GM19351 (cell line): ENCODE data around the gene FOXL2NB.

Experiments used
- ATAC-seq: cut with Tn5 transposase; IDR thresholded peaks from one replicate; pipeline ENCODE4 v1.9.1; 2021; ENCODE audit warnings: mild to moderate bottlenecking, moderate library complexity; ENCODE audit not compliant: unreplicated experiment

FOXL2NB gene

DNA sequence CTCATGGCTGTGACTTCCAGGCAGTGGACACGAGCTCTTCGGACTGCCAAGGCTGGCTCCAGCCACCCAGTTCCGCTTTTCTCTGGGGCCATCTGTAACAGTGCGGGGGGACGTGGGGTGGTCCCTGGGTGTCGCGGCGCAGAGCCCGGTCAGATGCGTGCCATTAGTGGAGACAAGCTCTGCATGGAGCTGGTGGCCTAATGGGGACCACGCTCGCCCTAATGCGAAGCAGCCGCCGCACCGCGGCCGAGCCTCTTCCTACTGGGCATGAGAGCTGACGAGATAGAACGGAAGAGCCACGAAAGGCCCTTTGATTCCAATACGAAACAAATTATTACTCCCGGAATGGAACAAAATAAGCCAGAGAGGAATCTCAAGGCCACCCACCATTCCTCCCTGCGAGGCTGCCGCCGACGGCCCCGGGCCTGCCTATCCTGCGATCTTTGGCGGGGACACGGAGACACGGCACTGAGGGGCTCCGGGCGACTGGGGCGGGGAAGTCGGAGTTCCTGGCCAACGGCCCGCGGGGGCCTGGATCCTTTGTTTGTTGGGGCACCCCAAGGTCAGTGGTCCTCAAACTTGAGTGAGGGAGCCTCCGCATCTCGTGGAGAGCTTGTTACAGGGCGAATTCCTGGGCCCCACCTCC lies 18.2 kb upstream of the FOXL2NB start:
- no peak for ATAC-seq

DNA sequence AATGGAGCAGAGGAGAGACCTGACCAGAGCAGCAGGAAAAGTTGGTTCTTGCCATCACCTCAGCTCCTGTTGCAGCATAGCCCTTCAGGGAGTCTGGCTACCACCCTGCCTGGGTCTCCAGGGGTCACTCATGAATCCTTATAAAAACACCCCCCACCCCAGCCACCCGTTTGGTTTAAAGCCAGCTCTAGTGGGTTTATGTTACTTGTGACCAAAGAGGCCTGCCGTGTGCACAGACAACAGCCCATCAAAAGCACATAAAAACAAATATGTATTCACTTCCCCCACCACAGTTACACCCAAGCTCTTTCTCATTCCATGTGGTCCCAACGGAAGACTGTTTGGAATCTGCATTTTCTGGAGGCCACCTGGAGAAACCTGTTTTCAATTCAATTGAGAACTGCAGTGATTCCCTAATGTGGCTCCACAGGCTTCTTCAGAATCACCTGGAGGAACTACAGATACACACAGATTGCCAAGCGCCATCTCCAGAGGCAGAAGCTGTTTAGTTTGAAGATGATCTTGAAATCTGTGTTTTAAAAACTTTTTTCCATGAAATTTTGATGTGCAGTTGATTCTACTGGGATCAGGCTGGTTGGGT lies 13.8 kb upstream of the FOXL2NB start:
- ATAC-seq, result no peak

DNA sequence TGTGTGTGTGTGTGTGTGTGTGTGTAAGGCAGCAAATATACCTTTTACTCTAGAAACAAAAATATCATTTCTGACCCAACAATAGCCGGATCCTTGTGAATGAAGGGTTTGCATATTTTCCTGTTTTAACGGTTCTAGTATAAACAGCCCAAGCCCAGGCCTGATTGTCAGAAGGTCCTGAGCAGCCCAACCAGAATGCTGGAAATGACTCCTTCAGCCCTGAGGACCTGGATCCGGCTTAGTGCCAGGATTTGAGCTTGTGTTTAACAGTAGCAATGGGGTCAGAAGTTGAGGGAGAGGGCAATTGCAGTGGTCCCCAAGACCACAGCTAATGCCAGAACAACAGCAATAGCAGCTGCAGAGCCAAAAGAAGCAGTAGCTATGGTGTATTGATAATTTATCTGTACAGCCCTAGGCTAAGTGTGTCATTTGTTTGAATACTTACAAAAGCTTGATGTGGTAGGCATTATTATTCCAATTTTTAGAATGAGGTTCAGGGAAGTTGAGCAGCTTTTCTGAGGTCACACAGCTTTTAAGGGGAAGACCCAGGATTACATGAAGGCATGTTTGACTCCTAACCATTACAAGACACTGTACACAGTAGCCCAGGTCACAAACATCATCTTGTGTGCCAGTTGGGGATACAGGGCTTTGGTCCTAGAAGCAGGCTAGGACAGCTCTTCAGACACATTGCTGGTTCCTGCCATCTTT lies 12.9 kb upstream of the FOXL2NB start:
- no peak for ATAC-seq

DNA sequence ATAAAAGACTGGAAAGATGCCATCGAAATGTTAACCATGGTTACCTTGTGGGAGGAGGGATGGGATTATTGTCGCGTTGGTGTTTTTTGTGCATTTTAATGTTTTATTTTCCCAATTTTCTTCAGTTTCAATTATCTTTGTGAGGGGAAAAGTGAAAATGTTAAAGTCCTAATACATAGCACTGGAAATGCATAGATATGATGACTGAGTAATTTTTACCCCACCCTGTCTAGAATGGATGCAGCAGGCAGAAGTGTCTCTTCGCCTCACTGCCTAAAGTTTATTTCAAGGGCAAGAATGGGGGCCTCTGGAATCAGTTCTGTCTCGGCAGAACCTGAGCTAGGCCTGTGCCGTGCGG lies 11.5 kb upstream of the FOXL2NB start:
- no peak for ATAC-seq

DNA sequence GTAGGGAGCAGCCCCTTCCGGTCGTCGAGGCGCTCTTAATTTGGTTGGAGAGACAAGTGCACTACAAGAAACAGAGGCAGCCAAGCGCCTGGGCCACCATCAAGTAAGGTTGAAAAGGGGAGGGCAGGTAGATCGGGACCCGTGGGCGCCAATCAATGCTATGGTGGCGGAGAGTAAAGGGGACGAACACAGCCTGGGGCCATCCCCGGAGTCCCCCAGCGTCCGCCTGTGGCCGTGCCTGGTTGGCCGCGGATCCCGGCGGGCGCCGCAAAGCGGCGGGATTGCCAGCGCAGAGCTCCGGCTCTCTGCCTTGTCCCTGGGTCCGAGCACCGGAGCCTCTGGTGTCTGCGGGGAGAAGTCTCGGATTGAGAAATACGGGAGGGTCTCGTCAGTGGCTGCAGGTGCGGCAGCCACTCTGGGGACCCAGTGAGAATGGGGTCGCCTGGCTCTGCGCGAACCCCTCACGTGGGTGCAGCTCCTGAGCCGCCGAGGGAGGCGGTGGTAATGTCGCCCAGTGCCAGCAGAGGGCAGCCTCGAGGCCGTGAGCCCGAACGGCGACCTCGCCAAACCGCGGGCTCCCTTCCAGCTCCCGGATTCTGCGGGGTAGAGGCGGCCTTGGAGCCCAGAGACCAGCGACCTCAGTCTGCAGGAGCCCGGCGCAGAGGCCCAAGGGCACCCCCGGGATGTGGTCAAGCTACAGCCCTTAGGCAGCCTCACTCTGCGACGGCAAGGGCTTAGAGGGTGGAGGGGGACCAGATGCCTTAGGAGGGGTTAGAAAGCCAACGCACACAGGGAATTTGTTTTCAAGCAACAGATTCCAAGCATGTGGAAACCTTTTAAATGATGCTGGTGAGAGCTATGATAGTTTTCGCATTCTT lies 10.9 kb upstream of the FOXL2NB start:
- peak; percentile 78 for ATAC-seq

DNA sequence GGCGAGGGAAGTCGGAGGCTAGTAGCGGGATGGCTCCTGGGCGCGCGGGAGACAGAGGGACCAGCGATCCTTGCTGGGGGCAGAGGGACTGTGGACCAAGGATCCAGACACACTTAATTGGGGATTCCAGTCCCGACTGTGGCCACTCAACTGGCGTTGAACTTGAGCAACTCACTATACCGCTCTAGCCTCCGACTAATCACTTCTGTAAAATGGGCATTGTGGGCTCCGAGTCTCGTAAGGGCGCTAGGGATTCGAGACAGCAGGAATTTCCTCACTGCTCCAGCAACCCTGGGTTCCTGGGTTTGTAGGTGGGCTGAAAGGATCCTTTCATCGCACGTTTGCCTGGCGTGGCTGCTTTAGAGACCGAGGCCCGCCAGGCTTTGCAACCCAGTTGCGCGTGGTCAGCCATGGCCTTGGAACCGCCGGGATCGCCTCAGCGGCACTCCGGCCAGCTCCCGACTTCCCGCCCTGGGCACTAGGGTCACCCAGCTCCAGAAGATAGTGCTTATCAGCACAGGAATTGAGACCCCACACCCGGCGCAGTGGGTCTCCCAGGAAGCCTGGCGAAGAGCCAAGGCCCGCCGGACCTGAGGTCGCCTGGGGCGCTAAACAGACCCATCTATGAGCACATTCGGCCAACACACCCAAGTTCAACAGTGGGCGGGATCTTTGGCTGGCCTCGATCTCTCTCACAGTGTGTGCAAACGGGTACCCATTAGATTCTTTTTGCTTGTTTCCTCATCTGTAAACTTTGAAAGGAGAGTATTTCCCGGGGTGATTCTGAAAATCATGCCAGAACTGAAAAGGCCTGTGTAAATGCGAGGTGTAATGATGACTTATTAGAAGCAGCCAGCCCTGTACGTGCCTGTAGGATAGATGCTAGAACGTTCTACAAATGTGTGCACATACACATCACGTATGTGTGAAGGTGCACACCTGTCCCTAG lies 10.0 kb upstream of the FOXL2NB start:
- ATAC-seq, result no peak

DNA sequence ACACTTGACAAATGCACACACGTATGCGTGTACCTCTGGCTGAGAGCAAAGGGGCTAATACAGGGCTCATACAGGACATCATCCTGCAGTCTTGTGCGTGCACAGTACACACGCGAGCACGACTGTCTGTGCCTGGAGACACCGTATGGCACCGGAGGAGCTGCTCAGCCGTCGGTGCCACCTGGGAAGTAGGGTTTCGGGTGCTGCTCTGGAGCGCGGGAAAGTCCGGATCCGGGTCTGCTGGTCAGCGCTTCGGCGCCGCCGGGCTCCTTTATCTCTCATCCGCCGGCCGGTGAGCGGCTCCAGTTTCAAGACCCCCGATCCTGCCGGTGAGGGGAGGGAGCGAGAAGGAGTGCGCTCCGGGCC lies 9.3 kb upstream of the FOXL2NB start:
- ATAC-seq, result no peak

DNA sequence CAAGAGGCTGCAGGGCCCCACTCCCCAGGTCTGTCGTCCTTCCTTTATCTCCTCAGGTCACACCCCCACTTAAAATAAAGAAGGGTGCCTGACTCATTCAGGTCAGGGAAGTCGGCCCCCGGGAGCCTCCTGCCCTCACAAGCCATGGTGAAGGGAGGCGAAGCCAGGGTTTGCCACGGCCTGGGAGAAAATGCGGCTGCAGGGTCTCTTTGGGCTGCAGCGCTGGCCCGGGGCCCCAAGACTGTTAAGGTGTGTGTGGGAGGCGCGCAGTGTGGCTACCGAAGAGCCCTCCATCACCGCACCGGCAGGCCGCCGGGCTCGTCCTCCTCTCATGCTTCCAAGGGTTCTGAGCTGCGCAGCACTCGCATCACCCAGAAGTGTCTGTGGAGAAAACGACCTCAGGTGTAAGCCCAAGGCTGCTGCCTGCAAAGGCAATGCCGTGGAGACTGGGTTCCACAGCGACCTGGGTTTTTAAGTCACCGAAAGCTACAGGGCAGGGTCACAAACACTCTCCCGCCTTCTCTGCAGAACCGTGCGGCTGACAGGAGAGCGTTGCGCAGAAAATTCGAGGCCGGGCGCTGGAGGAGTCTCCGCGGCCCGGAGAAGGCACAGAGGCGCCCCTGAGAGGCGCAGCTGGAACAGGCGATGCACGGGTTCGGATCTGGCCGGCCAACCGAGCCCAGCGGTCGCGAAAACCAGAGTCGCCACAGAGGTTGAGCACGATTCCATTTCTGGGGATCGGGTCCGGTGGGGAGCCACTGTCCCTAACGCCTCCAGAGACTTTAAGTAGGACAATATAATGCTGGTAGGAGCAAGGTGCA lies 8.8 kb upstream of the FOXL2NB start:
- ATAC-seq, result no peak

DNA sequence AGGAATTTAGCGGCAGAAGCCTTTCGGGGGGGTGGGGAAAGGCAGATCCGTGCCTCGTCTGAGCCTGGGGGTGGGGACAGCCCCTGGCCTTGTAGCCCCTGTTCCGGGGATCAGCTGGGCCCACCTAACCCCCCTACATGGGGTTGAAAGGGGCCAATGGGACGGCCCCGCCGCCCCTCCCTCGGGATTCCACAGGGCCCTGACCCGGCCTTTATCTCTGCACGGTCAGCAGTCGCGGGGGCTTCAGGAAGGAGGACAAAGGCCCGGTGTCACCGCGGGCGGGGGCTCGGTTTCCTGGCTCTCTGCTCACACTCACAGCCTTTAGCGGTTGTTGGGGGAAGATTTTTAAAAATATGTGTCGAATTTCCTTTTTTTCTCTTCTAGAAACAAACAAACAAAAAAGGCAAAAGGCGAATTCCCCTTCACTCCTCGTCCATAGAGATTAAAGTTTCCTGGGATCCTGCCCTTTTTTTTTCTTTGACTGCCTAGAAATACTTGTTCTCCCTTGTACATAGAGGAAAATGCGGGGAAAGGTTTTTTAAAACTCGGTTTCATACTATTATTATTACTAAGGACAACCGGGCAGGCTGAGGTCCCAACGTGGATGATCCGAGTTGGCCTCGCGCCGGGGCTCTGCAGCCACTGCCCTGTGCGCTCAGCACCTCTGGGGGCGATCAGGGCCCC lies 8.0 kb upstream of the FOXL2NB start:
- ATAC-seq, result no peak

DNA sequence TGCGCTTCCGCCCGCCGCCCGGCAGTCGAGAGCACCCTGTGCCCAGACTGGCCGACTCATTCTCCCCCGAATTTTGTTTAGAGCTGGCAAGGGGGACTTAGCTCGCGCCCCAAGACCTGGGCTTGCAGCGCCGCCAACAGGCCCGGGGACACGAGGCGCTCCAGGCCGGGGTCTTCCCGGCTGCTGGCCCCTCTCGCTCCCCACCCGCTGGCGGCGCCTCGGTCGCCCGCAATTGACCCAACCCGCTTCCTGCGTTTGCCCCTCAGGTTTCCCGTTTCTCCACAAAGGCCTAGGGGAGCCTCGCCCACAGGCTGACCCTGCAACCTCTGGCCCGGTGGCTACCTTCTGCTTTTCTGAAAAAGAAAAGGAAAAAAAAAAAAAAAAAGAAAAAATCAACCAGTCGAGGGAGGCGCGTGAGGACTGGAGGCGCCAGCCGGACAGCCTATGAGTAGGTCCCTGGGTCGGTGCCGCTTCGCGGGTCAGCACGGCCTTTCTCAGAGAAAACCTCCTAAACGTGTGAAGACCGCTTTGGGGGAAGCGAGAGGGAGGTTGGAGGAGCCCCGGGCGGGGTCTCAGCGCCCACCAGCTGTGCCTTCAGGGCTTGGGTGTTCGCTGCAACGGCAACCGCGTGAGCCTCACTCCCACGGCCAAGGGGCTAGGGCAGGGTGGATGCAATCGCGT lies 7.3 kb upstream of the FOXL2NB start:
- ATAC-seq, result no peak

DNA sequence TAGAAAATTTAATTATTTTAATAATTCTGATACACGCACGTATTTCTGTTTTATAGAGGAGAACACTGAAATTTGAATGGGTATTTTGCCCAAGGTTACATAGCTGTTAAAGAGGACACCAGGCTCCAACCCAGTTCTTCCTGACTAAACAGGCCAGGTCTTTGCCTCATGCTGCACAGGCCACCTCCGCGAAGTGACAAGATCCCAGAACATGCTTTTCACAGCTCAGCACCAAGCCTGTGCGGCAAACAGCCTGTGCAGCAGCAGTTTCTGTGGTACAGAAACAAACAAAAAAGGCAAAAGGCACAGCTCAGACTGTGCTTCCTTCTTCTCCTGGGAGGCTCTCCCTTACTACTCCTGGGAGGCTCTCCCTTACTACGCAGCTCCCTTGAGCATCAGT lies 6.6 kb upstream of the FOXL2NB start:
- no peak for ATAC-seq

DNA sequence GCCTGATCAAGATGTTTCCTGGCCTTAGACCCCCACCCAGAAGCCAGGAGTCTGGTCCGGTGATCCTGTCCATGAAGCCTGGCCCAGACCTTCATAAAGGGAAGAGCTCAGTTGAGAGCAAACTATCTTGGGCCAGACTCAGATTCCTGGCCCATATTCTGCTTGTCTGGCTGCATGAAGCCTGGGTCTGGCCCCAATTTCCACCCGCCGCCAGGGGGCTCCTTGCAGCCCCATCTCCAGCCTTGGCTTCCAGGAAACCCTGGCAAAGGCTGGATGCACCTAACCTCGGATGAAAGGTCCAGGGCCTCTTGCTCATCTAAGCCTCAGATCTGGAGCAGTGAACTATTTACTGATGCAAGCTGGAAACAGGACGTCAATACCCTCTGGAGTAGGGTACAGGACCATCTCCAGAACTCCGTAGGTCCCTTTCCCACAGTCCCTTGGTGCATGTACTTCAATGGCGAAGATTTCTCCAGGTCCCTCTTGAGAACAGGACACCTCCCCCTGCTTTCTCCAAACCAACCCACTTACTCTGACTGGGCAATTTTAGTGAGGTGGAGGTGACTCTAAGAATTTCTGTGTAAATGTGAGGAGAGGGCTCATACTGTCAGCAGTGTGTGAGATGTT lies 5.6 kb upstream of the FOXL2NB start:
- ATAC-seq, result no peak

DNA sequence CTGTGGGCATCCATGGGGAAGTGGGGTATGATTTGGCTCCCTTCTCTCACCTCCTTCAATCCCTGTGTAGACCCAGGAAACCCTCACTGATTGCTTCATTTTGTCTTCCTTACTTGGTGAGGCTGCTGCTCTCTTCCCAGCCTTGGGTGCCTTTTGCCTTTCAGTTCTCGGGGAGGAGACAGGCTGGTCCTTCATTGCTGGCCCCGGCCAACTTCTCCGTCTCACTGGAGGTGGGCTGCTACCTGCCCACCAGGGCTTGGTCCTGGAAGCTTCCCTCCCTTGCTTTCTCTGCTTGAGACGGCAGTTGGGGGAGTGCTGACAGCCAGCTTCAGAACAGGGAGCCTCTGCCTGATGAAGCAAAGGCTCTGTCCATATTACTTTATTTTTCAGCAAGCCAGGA lies 4.7 kb upstream of the FOXL2NB start:
- ATAC-seq, result no peak

DNA sequence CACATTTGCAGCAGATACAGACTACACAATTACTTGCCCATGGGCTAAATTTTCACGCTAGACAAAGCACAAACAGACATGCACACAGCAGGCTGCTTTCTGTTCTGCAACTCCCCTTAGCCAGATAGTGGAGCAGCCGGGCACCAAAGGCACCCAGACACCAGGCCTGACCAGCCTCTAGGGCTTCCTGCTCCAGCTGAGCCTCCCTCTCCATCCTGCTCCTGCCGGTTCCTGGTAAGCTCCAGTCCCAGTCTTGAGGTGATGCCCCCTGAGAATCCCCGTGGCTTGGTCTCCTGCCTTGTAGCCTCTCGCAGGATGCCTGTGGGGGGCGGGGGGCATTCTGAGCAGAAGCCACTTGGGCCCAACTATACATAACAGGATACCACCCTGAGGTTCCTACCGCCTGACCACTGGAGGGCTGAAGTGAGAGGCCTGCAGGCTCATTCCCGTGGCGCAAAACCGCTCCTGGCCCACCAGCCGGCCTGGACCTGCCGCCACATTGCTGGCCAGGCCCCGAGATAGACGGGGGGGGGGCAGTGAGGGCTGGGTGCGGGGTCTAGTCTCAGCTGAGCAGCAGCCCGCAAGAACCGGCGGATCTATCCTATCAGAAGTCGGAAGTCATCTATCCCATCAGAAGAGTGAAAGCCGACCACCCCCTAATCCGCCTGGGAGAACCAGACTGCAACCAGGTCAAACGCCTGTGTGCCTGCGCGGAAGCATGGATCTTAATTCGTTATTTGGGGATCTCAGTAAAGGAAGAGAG lies 4.0 kb upstream of the FOXL2NB start:
- ATAC-seq, result no peak

DNA sequence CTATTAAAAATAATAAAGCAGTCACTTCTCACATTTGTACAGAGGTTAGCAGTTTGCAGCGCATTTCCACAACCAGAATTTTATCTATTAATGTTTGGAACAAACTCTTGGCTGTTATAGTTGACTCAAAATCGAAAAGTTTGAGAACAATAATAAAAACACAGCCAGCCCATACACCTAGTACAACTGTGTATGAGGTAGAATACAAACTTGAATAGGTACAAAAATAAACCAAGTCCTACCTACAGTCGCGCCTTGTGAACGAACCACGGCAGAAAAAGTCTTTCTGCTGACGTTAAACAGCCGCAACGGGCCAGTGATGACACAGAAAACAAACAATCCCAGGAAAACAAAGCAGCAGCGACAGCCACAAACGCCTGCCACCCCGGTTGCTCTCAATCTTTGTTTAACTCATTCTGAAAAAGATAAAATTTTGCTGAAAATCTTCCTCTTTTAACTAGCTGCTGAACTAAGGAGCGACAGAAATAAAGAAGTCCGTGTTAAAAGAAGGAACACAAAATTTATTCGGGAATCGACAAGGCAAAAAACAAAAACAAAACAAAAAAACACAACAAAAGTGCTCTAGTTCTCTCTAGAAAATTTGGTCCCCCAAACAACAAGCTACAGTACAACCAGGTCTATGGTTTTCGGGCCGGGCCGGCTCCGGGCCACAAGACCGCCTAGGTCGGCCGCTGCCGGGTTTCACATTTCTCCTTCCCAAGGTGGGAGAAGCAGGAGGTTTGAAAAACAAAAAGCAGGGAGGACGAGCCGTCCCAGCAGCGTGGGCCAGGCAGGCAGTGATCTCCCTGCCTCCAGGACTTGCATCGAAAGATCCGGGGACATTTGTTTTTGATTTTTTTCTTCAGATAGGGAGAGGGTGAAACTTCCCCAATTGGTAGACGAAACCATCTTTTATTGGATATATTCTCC lies 3.0 kb upstream of the FOXL2NB start:
- no peak for ATAC-seq

DNA sequence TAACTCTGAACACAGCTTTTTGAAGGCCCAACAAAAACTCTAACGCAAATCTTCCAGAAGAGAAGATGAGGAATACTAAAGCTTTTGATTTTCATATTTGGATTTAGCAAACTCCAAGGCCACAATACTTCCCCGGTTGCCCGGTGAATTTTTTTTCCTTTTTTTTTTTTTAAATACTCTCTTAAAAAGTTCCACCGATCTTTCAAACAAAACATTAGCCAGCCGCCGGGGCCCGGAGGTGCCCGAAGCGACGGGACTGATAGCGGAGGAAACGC lies 2.4 kb upstream of the FOXL2NB start:
- no peak for ATAC-seq
